Glutamatergic neuron (in vitro differentiated cells): ENCODE measurements around the gene LMF2. TPM values are rescaled to one million over a fixed set of nuclear protein-coding genes. Genes with fewer than 3 reads are reported as not detected.

ENCODE experiments used
- DNase-seq: peaks from one replicate; pipeline ENCODE4 v3.0.0; 2022
- H3K27ac Mint-ChIP-seq: one replicate; pipeline ENCODE4 v1.8.0; 2020; ENCODE audit warnings: mild to moderate bottlenecking, mixed read lengths, inconsistent platforms; ENCODE audit not compliant: unreplicated experiment
- H3K27me3 Mint-ChIP-seq: one replicate; pipeline ENCODE4 v1.8.0; 2020; ENCODE audit warnings: mild to moderate bottlenecking, moderate library complexity, mixed read lengths, inconsistent platforms; ENCODE audit not compliant: unreplicated experiment
- H3K36me3 Mint-ChIP-seq: one replicate; pipeline ENCODE4 v1.8.0; 2020; ENCODE audit warnings: mild to moderate bottlenecking, mixed read lengths, inconsistent platforms; ENCODE audit not compliant: unreplicated experiment
- H3K4me1 Mint-ChIP-seq: one replicate; pipeline ENCODE4 v1.8.0; 2020; ENCODE audit warnings: mild to moderate bottlenecking, low read depth, mixed read lengths, inconsistent platforms; ENCODE audit not compliant: unreplicated experiment
- H3K4me3 Mint-ChIP-seq: one replicate; pipeline ENCODE4 v1.8.0; 2020; ENCODE audit warnings: mild to moderate bottlenecking, mixed read lengths, inconsistent platforms; ENCODE audit not compliant: unreplicated experiment
- H3K9me3 Mint-ChIP-seq: one replicate; pipeline ENCODE4 v1.8.0; 2020; ENCODE audit warnings: mild to moderate bottlenecking, moderate library complexity, mixed read lengths, inconsistent platforms; ENCODE audit not compliant: unreplicated experiment
- total RNA-seq: library from RNA; stranded (reverse); fragmentation: NEBNext Ultra II Directional; extraction: Animal tissue kit (Norgen Biotek cat#: 25700); gene quantifications from one replicate; pipeline ENCODE4 v1.2.1, GENCODE V29; 2021; ENCODE audit not compliant: unreplicated experiment
- TF ChIP-seq, protein P1 (sequence below): fragments of 200-600 bp; sonication (generic); IDR thresholded peaks from one replicate; pipeline ENCODE4 v1.5.0; 2021; ENCODE audit not compliant: partially characterized antibody, unreplicated experiment

LMF2 gene
- total RNA-seq, 1 donor from 2014 or later = 62.2 TPM

DNA sequence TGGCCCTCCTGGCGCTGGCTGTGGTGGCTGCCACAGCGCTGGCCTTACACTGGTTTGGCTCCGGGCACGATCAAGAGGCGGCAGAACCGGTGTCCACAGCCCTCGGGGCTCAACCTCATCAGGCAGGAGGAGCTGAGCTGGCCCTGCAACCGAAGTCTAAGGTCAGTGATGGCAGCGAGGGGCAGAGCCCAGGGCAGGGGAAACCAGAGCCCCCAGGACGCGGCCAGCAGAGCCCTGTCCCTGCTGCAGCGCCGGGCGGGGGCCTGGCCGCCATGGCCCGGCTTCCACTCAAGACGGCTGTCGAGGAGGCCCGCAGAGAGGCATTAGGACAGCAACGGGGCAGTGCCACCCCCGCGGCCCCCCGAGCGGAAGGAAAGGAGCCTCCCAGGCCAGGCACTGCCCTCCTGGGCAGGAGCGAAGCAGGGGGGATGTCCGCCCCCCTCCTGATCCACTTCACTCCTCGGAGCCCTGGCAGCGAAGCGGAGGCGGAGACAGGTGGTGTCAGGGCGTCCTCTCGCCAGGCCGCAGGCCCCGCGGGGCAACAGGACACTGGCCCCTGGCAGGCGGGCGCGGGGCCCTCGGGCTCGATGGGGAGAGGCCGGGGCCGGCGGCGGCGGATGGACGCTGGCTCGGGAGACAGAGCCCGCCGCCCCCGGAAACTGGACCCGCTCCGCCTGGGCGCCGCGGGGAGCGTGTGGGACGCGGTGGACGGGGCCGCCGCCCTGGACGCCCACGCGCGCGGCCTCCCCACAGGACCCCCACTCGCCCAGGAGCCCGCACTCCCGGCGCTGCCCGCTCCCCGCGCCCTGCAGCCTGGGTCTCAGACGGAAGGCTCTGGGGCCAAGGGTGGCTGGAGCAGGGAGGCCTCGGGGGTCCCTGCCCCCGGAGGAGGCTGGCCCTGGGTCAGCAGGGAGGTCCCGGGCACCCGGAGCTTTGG is 39.1 kb upstream of the LMF2 start:
- Mint-ChIP-seq H3K27ac (no peak overlapping the region), H3K4me3 (no peak overlapping the region)
- DNase-seq = no peak

DNA sequence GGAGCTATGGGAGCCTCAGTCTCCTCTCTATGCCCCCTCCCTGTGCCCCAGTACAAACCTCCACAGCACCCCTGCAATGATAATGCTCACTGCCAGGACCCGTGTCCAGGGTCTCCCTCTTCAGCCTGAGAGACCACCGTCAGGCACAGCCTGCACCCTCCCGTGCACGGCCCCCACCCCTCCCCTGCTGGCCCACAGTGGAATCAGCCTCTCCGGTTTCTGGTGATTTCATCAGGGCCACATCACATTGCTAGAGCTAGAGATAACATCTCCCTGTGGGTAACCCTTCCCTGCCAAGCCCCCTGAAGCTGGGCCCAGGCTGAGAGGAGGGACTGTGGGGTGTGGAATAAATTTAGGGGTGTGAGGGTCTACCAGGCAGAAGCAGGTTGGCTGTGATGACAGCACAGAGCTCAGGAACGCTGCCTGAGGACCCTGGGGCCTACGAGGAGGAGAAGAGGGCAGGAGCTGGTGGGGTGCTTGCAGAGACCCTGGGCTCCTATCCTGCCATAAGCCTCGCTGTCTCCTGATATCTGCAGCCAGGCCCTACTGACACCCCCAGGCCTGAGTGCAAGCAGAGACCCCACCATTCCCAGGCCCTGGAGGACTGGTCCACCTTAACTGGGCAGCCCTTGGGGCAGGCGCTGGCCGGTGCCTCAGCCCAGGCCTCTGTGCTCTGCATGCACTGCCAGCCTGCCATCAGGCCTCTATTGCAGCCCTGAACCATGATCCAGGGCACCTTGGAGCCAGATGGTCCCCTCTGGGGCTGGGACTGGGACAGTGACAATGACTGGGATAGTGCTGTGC is 38.2 kb upstream of the LMF2 start, which contains the start of gene KLHDC7B:
Gene KLHDC7B, plus strand, starts transcription at position 378 of the 804 bp plus-strand sequence. Its CDS starts 345 bp downstream, at position 723.
- Mint-ChIP-seq H3K4me1 (peaks cover 5% of the 10 kb centered on the region), H3K36me3 (no peaks in the 10 kb centered on the region), H3K27ac (no peak within 1 kb of the TSS), H3K4me3 (no peak within 1 kb of the TSS), H3K9me3 (peaks cover 2% of the 10 kb centered on the region), H3K27me3 (peaks cover 6% of the 10 kb centered on the region)
- TF ChIP-seq, protein P1, sequence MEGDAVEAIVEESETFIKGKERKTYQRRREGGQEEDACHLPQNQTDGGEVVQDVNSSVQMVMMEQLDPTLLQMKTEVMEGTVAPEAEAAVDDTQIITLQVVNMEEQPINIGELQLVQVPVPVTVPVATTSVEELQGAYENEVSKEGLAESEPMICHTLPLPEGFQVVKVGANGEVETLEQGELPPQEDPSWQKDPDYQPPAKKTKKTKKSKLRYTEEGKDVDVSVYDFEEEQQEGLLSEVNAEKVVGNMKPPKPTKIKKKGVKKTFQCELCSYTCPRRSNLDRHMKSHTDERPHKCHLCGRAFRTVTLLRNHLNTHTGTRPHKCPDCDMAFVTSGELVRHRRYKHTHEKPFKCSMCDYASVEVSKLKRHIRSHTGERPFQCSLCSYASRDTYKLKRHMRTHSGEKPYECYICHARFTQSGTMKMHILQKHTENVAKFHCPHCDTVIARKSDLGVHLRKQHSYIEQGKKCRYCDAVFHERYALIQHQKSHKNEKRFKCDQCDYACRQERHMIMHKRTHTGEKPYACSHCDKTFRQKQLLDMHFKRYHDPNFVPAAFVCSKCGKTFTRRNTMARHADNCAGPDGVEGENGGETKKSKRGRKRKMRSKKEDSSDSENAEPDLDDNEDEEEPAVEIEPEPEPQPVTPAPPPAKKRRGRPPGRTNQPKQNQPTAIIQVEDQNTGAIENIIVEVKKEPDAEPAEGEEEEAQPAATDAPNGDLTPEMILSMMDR = no peak
- no peak for DNase-seq

More for the DNA sequence above, 39.1 kb upstream of the LMF2 start:
- Mint-ChIP-seq H3K9me3 (no peaks in the 10 kb centered on the region), H3K4me1 (peaks cover 4% of the 10 kb centered on the region), H3K27me3 (peaks cover 6% of the 10 kb centered on the region), H3K36me3 (no peaks in the 10 kb centered on the region)
- TF ChIP-seq, protein P1 = no peak

DNA sequence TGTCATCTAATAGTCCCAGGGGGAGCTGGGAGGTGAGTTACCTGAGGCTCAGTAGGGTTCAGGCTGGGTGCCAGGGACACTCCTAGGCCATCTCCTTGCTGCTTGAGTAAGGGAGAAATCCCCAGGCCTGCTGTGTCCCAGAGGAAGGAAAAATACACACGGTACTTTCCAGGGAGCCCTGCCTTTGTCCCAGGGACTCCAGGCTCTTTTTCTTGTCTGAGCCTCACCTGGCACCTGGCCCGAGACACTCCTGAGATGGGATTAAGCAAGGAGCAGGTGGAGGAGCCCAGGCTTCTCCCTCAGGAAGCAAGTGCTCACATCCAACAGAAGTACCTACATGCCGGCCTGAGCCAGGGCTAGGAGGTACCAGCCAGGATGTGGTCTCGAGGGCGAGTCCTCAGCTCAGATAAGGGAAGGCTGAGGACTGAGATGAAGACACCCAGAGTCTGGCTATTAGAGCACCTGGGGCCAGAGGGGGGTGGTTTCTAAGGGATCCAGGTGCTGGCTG is 37.3 kb upstream of the LMF2 start:
- H3K27me3 Mint-ChIP-seq = peaks cover 5% of the 10 kb centered on the region
- H3K9me3 Mint-ChIP-seq = peaks cover 4% of the 10 kb centered on the region
- DNase-seq = no peak
- no peaks in the 10 kb centered on the region for H3K36me3 Mint-ChIP-seq
- peaks cover 3% of the 10 kb centered on the region for H3K4me1 Mint-ChIP-seq
- no peak overlapping the region for H3K27ac Mint-ChIP-seq
- no peak overlapping the region for H3K4me3 Mint-ChIP-seq
- TF ChIP-seq, protein P1 = no peak

DNA sequence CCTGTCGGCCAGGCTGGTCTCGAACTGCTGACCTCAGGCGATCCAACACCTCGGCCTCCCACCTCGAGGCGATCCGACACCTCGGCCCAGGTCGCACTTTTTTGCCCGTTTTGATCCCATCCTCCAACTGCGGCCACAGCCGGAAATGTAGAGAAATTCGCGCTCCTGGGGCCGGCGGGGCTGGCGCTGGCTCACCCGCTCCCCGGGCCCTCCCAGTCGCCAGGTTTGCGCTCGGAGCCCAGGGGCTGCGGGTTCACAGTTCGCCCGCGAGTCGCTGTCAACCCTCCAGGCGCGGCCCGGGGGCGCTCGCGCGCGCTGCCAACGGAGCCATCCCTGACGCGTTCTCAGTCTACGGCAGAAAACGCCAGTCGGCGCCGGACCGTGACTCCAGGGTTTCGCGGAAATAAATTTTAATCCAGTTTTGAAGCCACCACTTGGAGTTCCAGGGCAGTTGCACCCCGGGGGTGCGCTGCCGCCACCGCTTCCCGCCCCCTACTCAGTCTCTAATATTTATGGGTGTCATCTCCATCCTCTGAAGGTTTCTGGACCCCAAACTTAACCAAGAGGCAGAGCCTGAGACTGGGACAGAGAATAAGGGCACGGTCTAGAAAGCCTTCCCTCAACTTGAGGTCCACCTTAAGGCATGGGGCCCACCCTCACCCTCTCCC is 36.7 kb upstream of the LMF2 start:
- DNase-seq = peak; percentile 88
- H3K9me3 Mint-ChIP-seq = peaks cover 4% of the 10 kb centered on the region
- no peak overlapping the region for H3K4me3 Mint-ChIP-seq
- peaks cover 5% of the 10 kb centered on the region for H3K27me3 Mint-ChIP-seq
- H3K4me1 Mint-ChIP-seq = peaks cover 3% of the 10 kb centered on the region
- no peaks in the 10 kb centered on the region for H3K36me3 Mint-ChIP-seq
- no peak overlapping the region for H3K27ac Mint-ChIP-seq
- TF ChIP-seq, protein P1 = peak; percentile 37
